Measurements from ENCODE around the gene CNOT4. TPM values are rescaled to one million over a fixed set of nuclear protein-coding genes. Genes with fewer than 3 reads are reported as not detected.

The CNOT4 gene
- total RNA-seq, 1 donor from 2014 or later = 9.4 TPM

- DNase-seq (ENCODE audit: low read depth) = no peak
- no peak for TF ChIP-seq CTCF (conservative IDR thresholded peaks at IDR 0.05; ENCODE audit: low read depth, low read length)
- H3K4me3 ChIP-seq (ENCODE audit: low read depth, low read length) = no peak overlapping the region
These were observed 7.2 kb upstream of the CNOT4 start for GRCh38 chr7:135517060-135517459.

DNA sequence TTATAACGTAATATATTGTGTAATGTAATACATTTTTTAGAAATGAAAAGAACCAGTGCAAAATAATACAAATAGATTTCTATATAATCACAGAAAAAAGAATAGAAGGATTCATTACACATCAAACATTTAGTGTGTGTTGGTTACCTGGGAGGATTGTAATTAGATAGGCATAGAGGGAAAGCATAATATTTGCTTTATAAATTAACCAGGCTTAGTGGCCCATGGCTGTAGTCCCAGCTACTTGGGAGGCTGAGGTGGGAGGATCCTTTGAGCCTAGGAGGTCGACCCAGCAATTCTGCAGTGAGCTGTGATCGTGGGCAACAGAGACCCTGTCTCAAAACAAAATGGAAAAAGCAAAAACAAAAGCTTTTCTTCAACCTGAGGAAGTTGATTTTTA is 5.0 kb upstream of the CNOT4 start:
- no peak for TF ChIP-seq CTCF (conservative IDR thresholded peaks at IDR 0.05; ENCODE audit: low read depth, low read length)
- H3K4me3 ChIP-seq (ENCODE audit: low read depth, low read length) = no peak overlapping the region
- DNase-seq (ENCODE audit: low read depth) = no peak

- peak; percentile 68 for TF ChIP-seq CTCF (conservative IDR thresholded peaks at IDR 0.05; ENCODE audit: low read depth, low read length)
- no peak overlapping the region for H3K4me3 ChIP-seq (ENCODE audit: low read depth, low read length)
- DNase-seq (ENCODE audit: low read depth) = no peak
These were observed 2.4 kb upstream of the CNOT4 start for GRCh38 chr7:135512135-135512887.

DNA sequence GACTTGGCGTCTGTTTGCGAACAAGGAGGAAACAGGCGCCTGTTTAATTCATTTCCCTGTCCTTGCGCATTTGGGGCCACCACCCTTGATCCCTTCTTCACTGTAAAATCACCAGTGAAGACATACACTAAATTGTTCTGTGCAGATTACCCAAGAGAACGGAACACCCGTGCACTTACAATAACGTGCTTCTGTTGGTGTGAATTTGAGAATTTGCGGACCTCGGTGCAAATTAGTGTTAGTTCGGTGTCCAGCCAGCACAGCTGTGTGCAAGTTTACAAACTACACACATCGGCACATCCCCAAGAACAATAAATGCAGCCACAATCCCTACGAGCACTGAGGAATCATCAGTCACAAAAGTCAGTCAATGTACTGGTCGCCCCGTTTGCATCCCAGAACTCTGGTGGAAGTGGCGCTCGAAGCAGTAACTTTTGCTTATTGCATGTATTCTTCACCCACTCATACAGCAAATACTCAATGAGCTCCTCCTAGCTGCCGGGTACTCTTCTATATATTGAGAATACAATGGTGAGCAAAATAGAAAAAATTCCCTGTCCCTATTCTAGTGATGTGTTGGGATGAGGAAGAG is 786 bp upstream of the CNOT4 start:
- DNase-seq (ENCODE audit: low read depth) = no peak
- peak overlapping the region; percentile 71 for H3K4me3 ChIP-seq (ENCODE audit: low read depth, low read length)
- TF ChIP-seq CTCF (conservative IDR thresholded peaks at IDR 0.05; ENCODE audit: low read depth, low read length) = no peak

DNA sequence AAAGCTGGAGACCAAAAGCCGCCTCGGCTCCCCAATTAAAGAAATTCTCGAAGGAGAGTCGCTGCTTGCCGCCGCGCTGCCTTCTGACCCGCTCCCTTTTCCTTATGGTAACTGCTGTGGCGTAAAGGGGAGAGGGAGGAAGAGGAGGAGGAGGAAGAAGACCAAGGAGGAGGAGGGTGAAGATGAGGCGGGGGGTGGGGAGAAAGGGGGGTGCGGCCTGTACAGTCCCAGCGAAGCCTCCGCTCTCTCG is 388 bp downstream of the CNOT4 start:
- no peak for TF ChIP-seq CTCF (conservative IDR thresholded peaks at IDR 0.05; ENCODE audit: low read depth, low read length)
- no peak for DNase-seq (ENCODE audit: low read depth)
- H3K4me3 ChIP-seq (ENCODE audit: low read depth, low read length) = peak overlapping the region; percentile 71

GRCh38 chr7:135508883-135509588 is 866 bp downstream of the CNOT4 start:
- H3K4me3 ChIP-seq (ENCODE audit: low read depth, low read length) = peak overlapping the region; percentile 71
- TF ChIP-seq CTCF (conservative IDR thresholded peaks at IDR 0.05; ENCODE audit: low read depth, low read length) = no peak
- no peak for DNase-seq (ENCODE audit: low read depth)
